SJSA1 (cell line): Measurements from ENCODE around the gene ZDHHC1. TPM values are rescaled to one million over a fixed set of nuclear protein-coding genes. Genes with fewer than 3 reads are reported as not detected.
A peak's percentile ranks its signal among the peaks of the same experiment; 100 is the strongest.
"Not testable (repeated sequence)": the region's sequence is repeated elsewhere in the genome, so short reads cannot be mapped to it uniquely, and the experiment has no call there.

Source experiments
- DNase-seq, 2 experiments: peaks; one replicate each; pipeline ENCODE4 v3.0.0-alpha.2; 2015 to 2020; ENCODE audit warnings: low spot score in 2 of 2, low read depth in 1 of 2
- H3K27ac ChIP-seq: fragments of 250-450 bp; sonication (Bioruptor Pico); 2 replicates; pipeline ENCODE4 v1.5.1; 2020; ENCODE audit warnings: mild to moderate bottlenecking, moderate library complexity
- H3K27me3 ChIP-seq: fragments of 250-450 bp; sonication (Bioruptor Pico); replicated peaks from 2 replicates; pipeline ENCODE4 v1.5.1; 2020; ENCODE audit warnings: mild to moderate bottlenecking, moderate library complexity
- H3K36me3 ChIP-seq: fragments of 250-450 bp; sonication (Bioruptor Pico); 2 replicates; pipeline ENCODE4 v1.5.1; 2020; ENCODE audit warnings: mild to moderate bottlenecking
- H3K4me1 ChIP-seq: fragments of 250-450 bp; sonication (Bioruptor Pico); replicated peaks from 2 replicates; pipeline ENCODE4 v1.6.1; 2021; ENCODE audit warnings: mild to moderate bottlenecking
- H3K4me3 ChIP-seq: fragments of 250-450 bp; sonication (Bioruptor Pico); 2 replicates; pipeline ENCODE4 v1.5.1; 2020; ENCODE audit warnings: mild to moderate bottlenecking
- H3K9me3 ChIP-seq: fragments of 250-450 bp; sonication (Bioruptor Pico); replicated peaks from 2 replicates; pipeline ENCODE4 v1.5.1; 2020; ENCODE audit warnings: mild to moderate bottlenecking
- total RNA-seq: library from RNA; depleted of rRNA; stranded (reverse); fragments of >200 nt; shearing (Covaris generic); gene quantifications from 2 replicates; pipeline ENCODE4 v1.2.3, GENCODE V29; 2014

Gene ZDHHC1
- total RNA-seq, 1 experiment from 2014 or later = 4.4 TPM

- no peak overlapping the region for H3K4me3 ChIP-seq
- no peak overlapping the region for H3K27ac ChIP-seq
- H3K36me3 ChIP-seq = no peaks in the 10 kb centered on the region
- H3K27me3 ChIP-seq = no peaks in the 10 kb centered on the region; the same call in 1 of the 2 replicates
- DNase-seq = no peak
- peaks cover 11% of the 10 kb centered on the region for H3K4me1 ChIP-seq
- H3K9me3 ChIP-seq = no peaks in the 10 kb centered on the region
Observed at GRCh38 chr16:67423015-67423414, 6.7 kb upstream of the ZDHHC1 start.

GRCh38 chr16:67421030-67421429 is 4.8 kb upstream of the ZDHHC1 start:
- DNase-seq = no peak
- Histone ChIP-seq H3K27ac (no peak overlapping the region), H3K27me3 (no peaks in the 10 kb centered on the region), H3K36me3 (peaks cover 2% of the 10 kb centered on the region; the same call in 1 of the 2 replicates), H3K4me3 (no peak overlapping the region), H3K4me1 (peaks cover 16% of the 10 kb centered on the region), H3K9me3 (no peaks in the 10 kb centered on the region)

- no peak overlapping the region for H3K27ac ChIP-seq
- no peaks in the 10 kb centered on the region for H3K27me3 ChIP-seq
- no peak overlapping the region for H3K4me3 ChIP-seq
- H3K36me3 ChIP-seq = peaks cover 4% of the 10 kb centered on the region; the same call in 1 of the 2 replicates
- no peak for DNase-seq
- H3K9me3 ChIP-seq = no peaks in the 10 kb centered on the region
- peaks cover 17% of the 10 kb centered on the region for H3K4me1 ChIP-seq
Observed at GRCh38 chr16:67419931-67420330, 3.7 kb upstream of the ZDHHC1 start.

- Histone ChIP-seq H3K27me3 (no peaks in the 10 kb centered on the region), H3K4me3 (no peak overlapping the region), H3K9me3 (no peaks in the 10 kb centered on the region), H3K27ac (no peak overlapping the region), H3K36me3 (peaks cover 4% of the 10 kb centered on the region; the same call in 1 of the 2 replicates), H3K4me1 (peaks cover 12% of the 10 kb centered on the region)
- no peak for DNase-seq
Observed at GRCh38 chr16:67419502-67419901, 3.2 kb upstream of the ZDHHC1 start.

GRCh38 chr16:67417333-67418061 is 1.2 kb upstream of the ZDHHC1 start:
- Histone ChIP-seq H3K27me3 (no peaks in the 10 kb centered on the region), H3K4me3 (no peak overlapping the region), H3K27ac (no peak overlapping the region), H3K36me3 (peaks cover 4% of the 10 kb centered on the region; the same call in 1 of the 2 replicates), H3K4me1 (peaks cover 11% of the 10 kb centered on the region), H3K9me3 (no peaks in the 10 kb centered on the region)
- DNase-seq = no peak

- not testable (repeated sequence) for H3K27me3 ChIP-seq, H3K36me3 ChIP-seq, H3K9me3 ChIP-seq, DNase-seq
- H3K4me1 ChIP-seq = peaks cover 11% of the 10 kb centered on the region
- H3K4me3 ChIP-seq = peak overlapping the region; percentile 82
- H3K27ac ChIP-seq = 0 out of 2 replicates have a peak overlapping the region, but pooled peaks have one; percentile 61
Observed at GRCh38 chr16:67415421-67415820, 856 bp downstream of the ZDHHC1 start.

- H3K27ac ChIP-seq = no peak overlapping the region
- no peak for DNase-seq
- H3K27me3 ChIP-seq = no peaks in the 10 kb centered on the region
- no peaks in the 10 kb centered on the region for H3K9me3 ChIP-seq
- H3K4me1 ChIP-seq = peaks cover 11% of the 10 kb centered on the region
- H3K36me3 ChIP-seq = peaks cover 4% of the 10 kb centered on the region; the same call in 1 of the 2 replicates
- no peak overlapping the region for H3K4me3 ChIP-seq
Observed at GRCh38 chr16:67413978-67414911, 2.0 kb downstream of the ZDHHC1 start.

- Histone ChIP-seq H3K9me3 (no peaks in the 10 kb centered on the region), H3K4me3 (no peak overlapping the region), H3K27me3 (no peaks in the 10 kb centered on the region), H3K4me1 (peaks cover 11% of the 10 kb centered on the region), H3K27ac (no peak overlapping the region), H3K36me3 (peaks cover 4% of the 10 kb centered on the region; the same call in 1 of the 2 replicates)
- DNase-seq = no peak
Observed at GRCh38 chr16:67412294-67412693, 4.0 kb downstream of the ZDHHC1 start.

- Histone ChIP-seq H3K27ac (no peak overlapping the region), H3K27me3 (no peaks in the 10 kb centered on the region), H3K4me1 (peaks cover 13% of the 10 kb centered on the region), H3K9me3 (no peaks in the 10 kb centered on the region), H3K4me3 (no peak overlapping the region), H3K36me3 (peaks cover 4% of the 10 kb centered on the region; the same call in 1 of the 2 replicates)
- no peak for DNase-seq
Observed at GRCh38 chr16:67411339-67411738, 4.9 kb downstream of the ZDHHC1 start.

- no peak for DNase-seq
- Histone ChIP-seq H3K9me3 (no peaks in the 10 kb centered on the region), H3K36me3 (no peaks in the 10 kb centered on the region), H3K4me1 (peaks cover 9% of the 10 kb centered on the region), H3K27me3 (no peaks in the 10 kb centered on the region), H3K27ac (no peak overlapping the region), H3K4me3 (no peak overlapping the region)
Observed at GRCh38 chr16:67409631-67410030, 6.6 kb downstream of the ZDHHC1 start.

GRCh38 chr16:67407788-67408452 is 8.4 kb downstream of the ZDHHC1 start:
- Histone ChIP-seq H3K36me3 (no peaks in the 10 kb centered on the region), H3K27me3 (no peaks in the 10 kb centered on the region), H3K27ac (no peak overlapping the region), H3K9me3 (no peaks in the 10 kb centered on the region), H3K4me1 (peaks cover 9% of the 10 kb centered on the region), H3K4me3 (no peak overlapping the region)
- no peak for DNase-seq

- no peaks in the 10 kb centered on the region for H3K36me3 ChIP-seq
- no peaks in the 10 kb centered on the region for H3K9me3 ChIP-seq
- no peak for DNase-seq
- H3K4me1 ChIP-seq = peaks cover 9% of the 10 kb centered on the region
- H3K27ac ChIP-seq = no peak overlapping the region
- H3K4me3 ChIP-seq = no peak overlapping the region
- H3K27me3 ChIP-seq = no peaks in the 10 kb centered on the region
Observed at GRCh38 chr16:67407176-67407787, 9.0 kb downstream of the ZDHHC1 start.
